Measurements from ENCODE around the gene RUFY4. TPM values are rescaled to one million over a fixed set of nuclear protein-coding genes. Genes with fewer than 3 reads are reported as not detected.
"Not testable (repeated sequence)": the region's sequence is repeated elsewhere in the genome, so short reads cannot be mapped to it uniquely, and the experiment has no call there.

The RUFY4 gene
- total RNA-seq, 1 donor from 2014 or later: not detected

DNA sequence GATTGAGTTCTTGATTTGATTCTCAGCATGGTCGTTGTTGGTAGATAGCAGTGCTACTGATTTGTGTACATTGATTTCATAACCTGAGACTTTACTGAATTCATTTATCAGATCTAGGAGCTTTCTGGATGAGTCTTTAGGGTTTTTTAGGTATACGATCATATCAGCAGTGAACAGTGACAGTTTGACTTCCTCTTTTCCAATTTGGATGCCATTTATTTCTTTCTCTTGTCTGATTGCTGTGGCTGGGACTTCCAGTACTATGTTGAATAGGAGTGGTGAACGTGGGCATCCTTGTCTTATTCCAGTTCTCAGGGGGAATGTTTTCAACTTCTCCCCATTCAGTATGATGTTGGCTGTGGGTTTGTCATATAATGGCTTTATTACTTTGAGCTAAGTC, 28.9 kb downstream of the RUFY4 start:
- Mint-ChIP-seq H3K27me3 (ENCODE audit: low read depth) (peaks cover 37% of the 10 kb centered on the region), H3K4me1 (ENCODE audit: low read depth) (no peaks in the 10 kb centered on the region), H3K9me3 (ENCODE audit: low read depth) (peaks cover 14% of the 10 kb centered on the region), H3K36me3 (ENCODE audit: low read depth) (no peaks in the 10 kb centered on the region), H3K4me3 (ENCODE audit: unreplicated experiment) (no peak overlapping the region), H3K27ac (ENCODE audit: unreplicated experiment) (no peak overlapping the region)
- DNase-seq (ENCODE audit: low spot score): no peak
- no peak for TF ChIP-seq CTCF (IDR thresholded peaks at IDR 0.05)

DNA sequence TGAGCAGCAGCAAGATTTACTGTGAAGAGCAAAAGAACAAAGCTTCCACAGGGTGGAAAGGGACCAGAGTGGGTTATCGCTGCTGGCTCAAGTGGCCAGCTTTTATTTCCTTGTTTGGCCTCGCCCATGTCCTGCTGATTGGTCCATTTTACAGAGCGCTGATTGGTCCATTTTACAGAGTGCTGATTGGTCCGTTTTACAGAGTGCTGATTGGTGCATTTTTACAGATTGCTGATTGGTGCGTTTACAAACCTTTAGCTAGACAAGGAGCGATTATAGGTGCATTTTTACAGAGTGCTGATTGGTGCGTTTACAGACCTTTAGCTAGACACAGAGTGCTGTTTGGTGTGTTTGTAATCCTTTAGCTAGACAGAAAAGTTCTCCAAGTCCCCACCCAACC, 39.8 kb downstream of the RUFY4 start:
- not testable (repeated sequence) for H3K4me3 Mint-ChIP-seq (ENCODE audit: unreplicated experiment); DNase-seq (ENCODE audit: low spot score); H3K27ac Mint-ChIP-seq (ENCODE audit: unreplicated experiment)
- Mint-ChIP-seq H3K27me3 (ENCODE audit: low read depth) (peaks cover 36% of the 10 kb centered on the region), H3K9me3 (ENCODE audit: low read depth) (peaks cover 17% of the 10 kb centered on the region), H3K36me3 (ENCODE audit: low read depth) (peaks cover 16% of the 10 kb centered on the region), H3K4me1 (ENCODE audit: low read depth) (peaks cover 10% of the 10 kb centered on the region)

- H3K9me3 Mint-ChIP-seq (ENCODE audit: low read depth): peaks cover 22% of the 10 kb centered on the region
- not testable (repeated sequence) for DNase-seq (ENCODE audit: low spot score); H3K27ac Mint-ChIP-seq (ENCODE audit: unreplicated experiment); H3K4me3 Mint-ChIP-seq (ENCODE audit: unreplicated experiment); H3K4me1 Mint-ChIP-seq (ENCODE audit: low read depth)
- peaks cover 19% of the 10 kb centered on the region for H3K27me3 Mint-ChIP-seq (ENCODE audit: low read depth)
- H3K36me3 Mint-ChIP-seq (ENCODE audit: low read depth): peaks cover 10% of the 10 kb centered on the region
Measured at GRCh38 chr2:218121789-218122188, 52.7 kb downstream of the RUFY4 start.

- not testable (repeated sequence) for H3K4me3 Mint-ChIP-seq (ENCODE audit: unreplicated experiment)
- H3K9me3 Mint-ChIP-seq (ENCODE audit: low read depth): peaks cover 21% of the 10 kb centered on the region
Measured at GRCh38 chr2:218122286-218122685, 53.2 kb downstream of the RUFY4 start.

GRCh38 chr2:218123986-218124385, 54.9 kb downstream of the RUFY4 start:
- H3K4me3 Mint-ChIP-seq (ENCODE audit: unreplicated experiment): no peak overlapping the region
- H3K4me1 Mint-ChIP-seq (ENCODE audit: low read depth): no peaks in the 10 kb centered on the region
- TF ChIP-seq CTCF (IDR thresholded peaks at IDR 0.05): no peak
- peaks cover 33% of the 10 kb centered on the region for H3K27me3 Mint-ChIP-seq (ENCODE audit: low read depth)
- DNase-seq (ENCODE audit: low spot score): no peak
- no peak overlapping the region for H3K27ac Mint-ChIP-seq (ENCODE audit: unreplicated experiment)
- peaks cover 21% of the 10 kb centered on the region for H3K9me3 Mint-ChIP-seq (ENCODE audit: low read depth)
- H3K36me3 Mint-ChIP-seq (ENCODE audit: low read depth): peaks cover 10% of the 10 kb centered on the region

More at GRCh38 chr2:218122286-218122685, 53.2 kb downstream of the RUFY4 start:
- Mint-ChIP-seq H3K36me3 (ENCODE audit: low read depth) (peaks cover 10% of the 10 kb centered on the region), H3K27me3 (ENCODE audit: low read depth) (peaks cover 22% of the 10 kb centered on the region)
- H3K4me1 Mint-ChIP-seq (ENCODE audit: low read depth); H3K27ac Mint-ChIP-seq (ENCODE audit: unreplicated experiment); DNase-seq (ENCODE audit: low spot score): not testable (repeated sequence)

DNA sequence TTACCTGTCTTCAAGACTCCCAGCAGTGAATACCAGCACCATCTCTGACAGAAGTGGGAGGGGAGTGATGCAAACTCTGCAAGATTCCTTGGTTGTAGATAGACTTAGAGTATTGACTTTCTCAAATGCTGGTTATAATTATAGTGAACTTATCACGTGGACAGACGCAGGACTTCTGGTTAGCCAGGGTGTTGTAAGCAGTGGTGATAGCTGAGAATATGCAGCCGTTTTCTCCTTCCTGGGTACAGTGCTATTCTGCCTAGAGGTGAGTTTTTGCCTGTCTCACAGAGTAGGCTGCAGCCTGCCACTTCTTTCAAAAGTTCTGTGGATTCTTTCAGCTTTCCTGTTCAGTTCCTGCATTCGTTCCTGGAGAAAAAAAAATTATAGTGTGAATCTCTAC, 56.0 kb downstream of the RUFY4 start:
- peaks cover 10% of the 10 kb centered on the region for H3K36me3 Mint-ChIP-seq (ENCODE audit: low read depth)
- H3K4me3 Mint-ChIP-seq (ENCODE audit: unreplicated experiment): no peak overlapping the region
- no peaks in the 10 kb centered on the region for H3K4me1 Mint-ChIP-seq (ENCODE audit: low read depth)
- H3K27me3 Mint-ChIP-seq (ENCODE audit: low read depth): peaks cover 37% of the 10 kb centered on the region
- peaks cover 21% of the 10 kb centered on the region for H3K9me3 Mint-ChIP-seq (ENCODE audit: low read depth)
- no peak for DNase-seq (ENCODE audit: low spot score)
- no peak overlapping the region for H3K27ac Mint-ChIP-seq (ENCODE audit: unreplicated experiment)
- TF ChIP-seq CTCF (IDR thresholded peaks at IDR 0.05): no peak

GRCh38 chr2:218125626-218126080, 56.6 kb downstream of the RUFY4 start, which contains the start of gene CXCR2:
TSS of gene CXCR2 (plus strand) at chr2:218126028. CDS start at chr2:218134802, 8,774 bp downstream.
- TF ChIP-seq CTCF (IDR thresholded peaks at IDR 0.05): no peak

More at GRCh38 chr2:218125626-218126080, 56.6 kb downstream of the RUFY4 start, which contains the start of gene CXCR2:
- Mint-ChIP-seq H3K27ac (ENCODE audit: unreplicated experiment) (no peak within 1 kb of the TSS), H3K4me3 (ENCODE audit: unreplicated experiment) (no peak within 1 kb of the TSS), H3K27me3 (ENCODE audit: low read depth) (peaks cover 35% of the 10 kb centered on the region), H3K4me1 (ENCODE audit: low read depth) (no peaks in the 10 kb centered on the region), H3K36me3 (ENCODE audit: low read depth) (peaks cover 10% of the 10 kb centered on the region), H3K9me3 (ENCODE audit: low read depth) (peaks cover 20% of the 10 kb centered on the region)
- DNase-seq (ENCODE audit: low spot score): no peak
